Fibroblast of villous mesenchyme (primary cell): ENCODE results near the gene ASTN2. TPM values are rescaled to one million over a fixed set of nuclear protein-coding genes. Genes with fewer than 3 reads are reported as not detected.
A peak's percentile ranks its signal among the peaks of the same experiment; 100 is the strongest.

ENCODE experiments used
- DNase-seq: peaks from one replicate; pipeline ENCODE4 v3.0.0-alpha.2; 2010; ENCODE audit warnings: low read depth
- H3K4me3 ChIP-seq: 2 replicates; pipeline ENCODE4 v1.5.1; 2011; ENCODE audit warnings: low read depth, mild to moderate bottlenecking, low read length
- total RNA-seq: library from RNA; depleted of rRNA; stranded (reverse); fragments of >200 nt; gene quantifications from 2 replicates; pipeline ENCODE4 v1.2.3, GENCODE V29; 2012
- TF ChIP-seq, protein P1 (sequence below): IDR thresholded peaks from 2 replicates; pipeline ENCODE4 v1.5.1; 2012; ENCODE audit warnings: low read depth, mild to moderate bottlenecking, low read length; ENCODE audit not compliant: insufficient read depth

Gene ASTN2
- total RNA-seq, 1 donor = 5.6 TPM

DNA sequence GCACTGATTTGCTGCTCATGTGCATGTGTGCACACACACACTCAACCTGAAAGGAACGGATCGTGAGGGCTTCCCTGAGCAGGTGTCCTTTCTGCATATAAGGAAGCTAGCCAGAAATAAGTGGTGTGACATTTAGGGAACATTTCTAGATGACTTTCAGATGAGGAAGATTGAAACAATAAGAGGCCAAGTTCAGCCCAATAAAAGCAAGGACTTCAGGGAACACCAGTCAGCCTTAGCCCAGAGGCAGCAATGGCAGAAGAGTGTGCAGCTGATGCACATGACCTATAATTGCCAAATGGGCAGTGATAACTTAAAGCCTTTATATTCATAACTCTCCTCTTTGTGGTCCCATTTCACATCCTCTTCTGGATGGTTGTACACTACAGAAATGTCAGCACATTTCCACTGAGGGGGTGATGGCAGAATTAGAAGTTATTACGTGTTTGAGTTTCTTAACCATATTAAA, 472.2 kb downstream of the ASTN2 start:
- DNase-seq = no peak
- TF ChIP-seq, protein P1, sequence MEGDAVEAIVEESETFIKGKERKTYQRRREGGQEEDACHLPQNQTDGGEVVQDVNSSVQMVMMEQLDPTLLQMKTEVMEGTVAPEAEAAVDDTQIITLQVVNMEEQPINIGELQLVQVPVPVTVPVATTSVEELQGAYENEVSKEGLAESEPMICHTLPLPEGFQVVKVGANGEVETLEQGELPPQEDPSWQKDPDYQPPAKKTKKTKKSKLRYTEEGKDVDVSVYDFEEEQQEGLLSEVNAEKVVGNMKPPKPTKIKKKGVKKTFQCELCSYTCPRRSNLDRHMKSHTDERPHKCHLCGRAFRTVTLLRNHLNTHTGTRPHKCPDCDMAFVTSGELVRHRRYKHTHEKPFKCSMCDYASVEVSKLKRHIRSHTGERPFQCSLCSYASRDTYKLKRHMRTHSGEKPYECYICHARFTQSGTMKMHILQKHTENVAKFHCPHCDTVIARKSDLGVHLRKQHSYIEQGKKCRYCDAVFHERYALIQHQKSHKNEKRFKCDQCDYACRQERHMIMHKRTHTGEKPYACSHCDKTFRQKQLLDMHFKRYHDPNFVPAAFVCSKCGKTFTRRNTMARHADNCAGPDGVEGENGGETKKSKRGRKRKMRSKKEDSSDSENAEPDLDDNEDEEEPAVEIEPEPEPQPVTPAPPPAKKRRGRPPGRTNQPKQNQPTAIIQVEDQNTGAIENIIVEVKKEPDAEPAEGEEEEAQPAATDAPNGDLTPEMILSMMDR = no peak
- H3K4me3 ChIP-seq = no peak overlapping the region

DNA sequence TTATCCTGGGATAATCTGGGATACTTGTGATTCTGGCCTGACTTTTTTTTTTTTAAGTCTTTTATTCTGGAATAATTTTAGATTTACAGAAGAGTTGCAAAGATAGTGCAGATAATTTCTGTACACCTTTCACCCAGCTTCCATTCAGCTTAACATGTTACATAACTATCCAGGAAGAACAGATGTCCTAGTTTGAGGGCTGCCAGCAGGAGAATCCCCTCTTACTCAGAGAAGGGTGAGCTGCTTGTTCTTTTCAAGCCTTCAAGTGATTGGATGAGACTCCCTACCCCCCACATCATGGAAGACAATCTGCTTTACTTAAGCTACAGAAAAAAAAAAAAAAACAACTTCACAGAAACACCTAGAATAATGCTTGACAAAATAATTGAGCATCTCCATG, 473.6 kb downstream of the ASTN2 start:
- H3K4me3 ChIP-seq = no peak overlapping the region
- TF ChIP-seq, protein P1 = no peak
- no peak for DNase-seq

DNA sequence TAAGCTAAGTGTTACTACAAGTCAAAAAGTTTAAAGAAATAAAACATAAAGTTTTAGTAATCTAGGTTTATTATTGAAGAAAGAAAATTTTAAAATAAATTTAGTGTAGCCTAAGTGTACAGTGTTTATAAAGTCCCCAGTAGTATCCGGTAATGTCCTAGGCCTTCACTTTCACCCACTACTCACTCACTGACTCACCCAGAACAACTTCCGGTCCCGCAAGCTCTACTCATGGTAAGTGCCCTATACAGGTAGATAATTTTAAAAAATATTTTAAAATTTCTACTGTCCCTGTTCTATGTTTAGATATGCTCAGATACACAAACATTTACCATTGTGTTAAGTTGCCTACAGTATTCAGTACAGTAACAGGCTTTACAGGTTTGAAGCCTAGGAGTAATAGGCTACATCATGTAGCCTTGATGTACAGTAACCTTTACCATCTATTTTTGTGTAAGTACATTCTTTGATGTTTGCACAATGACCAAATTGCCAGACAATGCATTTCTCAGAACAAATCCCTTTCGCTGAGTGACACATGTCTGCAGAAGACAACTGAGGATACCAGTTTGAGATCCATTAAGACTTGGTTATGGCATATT, 474.1 kb downstream of the ASTN2 start:
- no peak overlapping the region for H3K4me3 ChIP-seq
- DNase-seq = no peak
- TF ChIP-seq, protein P1 = no peak

DNA sequence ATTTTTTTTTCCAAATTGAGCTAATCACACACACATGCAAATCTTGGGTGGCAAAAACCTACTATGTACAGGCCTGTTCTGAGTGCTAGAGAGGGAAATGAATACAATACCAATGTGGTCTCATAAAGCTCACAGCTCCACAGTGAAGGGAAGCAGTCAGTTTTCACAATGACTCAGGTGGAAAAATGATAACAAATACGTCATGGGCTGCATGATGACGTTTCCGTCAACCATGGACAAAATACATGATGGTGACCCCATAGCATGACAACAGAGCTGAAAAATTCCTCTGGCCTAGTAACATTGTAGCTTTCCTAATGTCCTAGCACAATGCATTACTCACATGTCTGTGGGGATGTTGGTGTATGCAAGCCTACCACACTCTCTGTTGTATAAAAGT, 475.2 kb downstream of the ASTN2 start:
- peak; percentile 1 for DNase-seq
- H3K4me3 ChIP-seq = no peak overlapping the region
- TF ChIP-seq, protein P1 = no peak

DNA sequence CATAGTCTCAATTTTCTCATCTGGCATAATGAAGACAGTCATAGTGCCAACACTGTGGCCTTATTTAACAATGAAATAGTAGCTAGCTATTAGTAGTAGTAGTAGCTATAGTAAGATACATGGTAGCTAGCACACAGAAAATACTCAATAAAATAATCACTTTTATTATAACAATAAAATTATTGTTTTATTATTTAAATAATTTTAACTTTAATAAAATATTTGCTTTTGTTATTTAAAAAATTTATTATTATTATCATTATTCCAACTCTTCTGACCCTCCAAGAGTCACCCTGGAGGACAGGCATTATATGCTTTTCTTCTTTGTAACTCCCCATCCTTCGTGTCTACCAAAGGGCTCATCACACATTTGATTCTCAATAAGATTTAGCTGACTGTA, 475.7 kb downstream of the ASTN2 start:
- no peak overlapping the region for H3K4me3 ChIP-seq
- DNase-seq = no peak
- TF ChIP-seq, protein P1 = no peak

DNA sequence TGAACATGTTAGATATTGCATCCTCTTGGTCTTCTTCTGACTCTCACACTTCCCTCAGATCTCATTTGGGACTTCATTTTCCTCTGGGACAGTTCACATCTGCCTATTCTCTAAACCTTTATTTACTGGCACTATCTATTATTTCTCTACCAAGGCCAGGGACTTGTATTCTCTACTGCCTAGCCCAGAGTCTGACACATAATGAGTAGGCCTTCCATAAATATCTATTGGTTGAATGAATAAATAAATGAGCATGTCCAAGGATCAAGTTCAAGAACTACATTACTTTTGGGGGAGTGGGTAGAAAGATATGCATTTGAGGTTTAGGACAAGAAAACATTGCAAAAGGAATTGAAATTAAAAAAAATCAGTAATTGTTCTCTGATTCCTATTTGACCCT, 477.5 kb downstream of the ASTN2 start:
- no peak for DNase-seq
- TF ChIP-seq, protein P1 = no peak
- no peak overlapping the region for H3K4me3 ChIP-seq
